Uterus (tissue), 2 donors: ENCODE measurements around the gene LAMA1.

Experiments
- POLR2A ChIP-seq, 2 donors: fragments of 450-650 bp; IDR thresholded peaks; one replicate each; pipeline ENCODE4 v1.6.1; 2016; ENCODE audit warnings: antibody characterized with exemption in 2 of 2, mild to moderate bottlenecking in 1 of 2, moderate library complexity in 1 of 2
- TF ChIP-seq, protein P1 (sequence below), 4 experiments: fragments of 200-600 bp in 2 of 4; fragments of 450-650 bp in 2 of 4; sonication (generic) in 2 of 4; IDR thresholded peaks; one replicate each; pipeline ENCODE4 v1.5.1; 2016 to 2019; ENCODE audit warnings: antibody characterized with exemption in 4 of 4, mild to moderate bottlenecking in 2 of 4, moderate library complexity in 1 of 4

DNA sequence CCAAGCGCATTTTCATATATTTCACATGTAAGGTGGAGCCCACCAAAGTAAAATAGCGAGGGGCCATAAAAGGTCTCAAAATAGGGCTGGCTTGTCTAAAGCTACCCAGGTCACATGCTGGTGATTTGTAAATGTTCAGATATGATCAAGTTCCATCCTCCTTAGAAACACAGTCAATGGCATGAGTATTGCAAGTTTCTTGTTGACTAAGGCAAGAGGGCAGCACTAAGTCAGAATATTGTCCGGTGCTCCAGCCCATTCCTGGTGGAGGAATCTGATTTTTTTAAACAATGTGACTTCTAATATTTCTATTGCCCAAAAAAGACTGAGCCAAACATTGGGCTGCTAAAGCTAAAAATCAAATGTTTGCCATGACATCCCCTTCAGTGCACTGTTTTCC, 85.1 kb downstream of the LAMA1 start:
- TF ChIP-seq POLR2A (IDR thresholded peaks at IDR 0.05) = no peak
- TF ChIP-seq, protein P1, sequence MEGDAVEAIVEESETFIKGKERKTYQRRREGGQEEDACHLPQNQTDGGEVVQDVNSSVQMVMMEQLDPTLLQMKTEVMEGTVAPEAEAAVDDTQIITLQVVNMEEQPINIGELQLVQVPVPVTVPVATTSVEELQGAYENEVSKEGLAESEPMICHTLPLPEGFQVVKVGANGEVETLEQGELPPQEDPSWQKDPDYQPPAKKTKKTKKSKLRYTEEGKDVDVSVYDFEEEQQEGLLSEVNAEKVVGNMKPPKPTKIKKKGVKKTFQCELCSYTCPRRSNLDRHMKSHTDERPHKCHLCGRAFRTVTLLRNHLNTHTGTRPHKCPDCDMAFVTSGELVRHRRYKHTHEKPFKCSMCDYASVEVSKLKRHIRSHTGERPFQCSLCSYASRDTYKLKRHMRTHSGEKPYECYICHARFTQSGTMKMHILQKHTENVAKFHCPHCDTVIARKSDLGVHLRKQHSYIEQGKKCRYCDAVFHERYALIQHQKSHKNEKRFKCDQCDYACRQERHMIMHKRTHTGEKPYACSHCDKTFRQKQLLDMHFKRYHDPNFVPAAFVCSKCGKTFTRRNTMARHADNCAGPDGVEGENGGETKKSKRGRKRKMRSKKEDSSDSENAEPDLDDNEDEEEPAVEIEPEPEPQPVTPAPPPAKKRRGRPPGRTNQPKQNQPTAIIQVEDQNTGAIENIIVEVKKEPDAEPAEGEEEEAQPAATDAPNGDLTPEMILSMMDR (IDR thresholded peaks at IDR 0.05) = no peak
